Endometrial microvascular endothelial cells (primary cell): ENCODE data around the gene PPP1R7. TPM values are rescaled to one million over a fixed set of nuclear protein-coding genes. Genes with fewer than 3 reads are reported as not detected.

Experiments
- in situ Hi-C: cut with HindIII; loops from 2 replicates; pipeline ENCODE4 v1.10.0; 2017; ENCODE audit warnings: low sequenced_read_pairs, low pct_unique_long_range_greater_than_20kb; ENCODE audit errors: inconsistent ontology term
- total RNA-seq: library from RNA; depleted of rRNA; stranded (reverse); fragments of >200 nt; gene quantifications from one replicate; pipeline ENCODE4 v1.2.3, GENCODE V29; 2015; ENCODE audit errors: inconsistent ontology term

PPP1R7 gene
- total RNA-seq, 1 donor from 2014 or later = 83.4 TPM

DNA sequence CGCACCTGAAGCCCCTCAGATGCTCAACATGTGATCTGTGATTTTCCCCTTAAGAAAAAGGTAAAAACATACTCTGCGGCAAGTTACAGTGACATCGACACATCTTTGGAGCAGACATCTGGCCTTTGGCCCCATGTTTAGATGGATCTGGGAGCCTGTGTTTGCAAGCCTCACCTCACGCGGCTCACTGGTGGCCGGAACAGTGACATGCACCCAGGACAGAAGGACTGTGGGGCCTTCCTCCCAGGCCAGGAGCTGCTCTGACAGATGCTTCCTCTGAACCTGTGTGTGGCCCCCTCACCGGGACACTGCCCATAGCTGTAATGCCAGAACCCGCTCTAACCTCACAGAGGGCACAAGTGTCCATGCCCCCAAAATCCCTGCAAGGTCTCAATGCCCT, 14.1 kb upstream of the PPP1R7 start:
- in situ Hi-C loops = no loop called here

DNA sequence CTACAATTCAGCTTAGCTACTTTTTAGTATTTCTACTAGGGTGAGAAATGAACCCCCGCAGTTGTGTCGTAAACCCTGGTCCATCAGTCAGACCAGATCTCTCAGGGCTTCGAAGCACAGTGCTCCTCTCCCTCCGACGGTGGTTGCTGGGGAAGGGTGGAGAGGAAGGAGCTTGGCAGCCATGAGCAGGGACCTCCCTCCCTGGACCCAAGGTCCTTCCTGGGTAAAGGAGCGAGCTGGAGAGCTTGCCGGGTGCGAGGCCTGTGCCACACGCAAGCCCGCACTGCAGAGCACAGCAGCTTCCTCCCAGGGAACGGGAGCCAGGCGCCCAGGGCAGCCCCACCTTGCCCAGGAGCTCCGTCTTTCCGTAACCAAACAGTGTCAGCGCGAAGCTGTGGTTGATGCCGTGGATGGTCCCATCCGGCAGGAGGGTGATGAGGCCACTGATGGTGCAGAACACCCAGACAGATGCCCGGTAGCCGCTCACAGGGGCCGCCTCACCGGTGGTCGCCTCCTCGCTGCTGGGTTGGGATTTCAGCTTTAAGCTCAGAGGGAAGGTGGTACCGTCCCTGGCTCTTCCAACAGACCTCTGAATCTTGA, 13.5 kb upstream of the PPP1R7 start:
- in situ Hi-C loops = no loop called here

DNA sequence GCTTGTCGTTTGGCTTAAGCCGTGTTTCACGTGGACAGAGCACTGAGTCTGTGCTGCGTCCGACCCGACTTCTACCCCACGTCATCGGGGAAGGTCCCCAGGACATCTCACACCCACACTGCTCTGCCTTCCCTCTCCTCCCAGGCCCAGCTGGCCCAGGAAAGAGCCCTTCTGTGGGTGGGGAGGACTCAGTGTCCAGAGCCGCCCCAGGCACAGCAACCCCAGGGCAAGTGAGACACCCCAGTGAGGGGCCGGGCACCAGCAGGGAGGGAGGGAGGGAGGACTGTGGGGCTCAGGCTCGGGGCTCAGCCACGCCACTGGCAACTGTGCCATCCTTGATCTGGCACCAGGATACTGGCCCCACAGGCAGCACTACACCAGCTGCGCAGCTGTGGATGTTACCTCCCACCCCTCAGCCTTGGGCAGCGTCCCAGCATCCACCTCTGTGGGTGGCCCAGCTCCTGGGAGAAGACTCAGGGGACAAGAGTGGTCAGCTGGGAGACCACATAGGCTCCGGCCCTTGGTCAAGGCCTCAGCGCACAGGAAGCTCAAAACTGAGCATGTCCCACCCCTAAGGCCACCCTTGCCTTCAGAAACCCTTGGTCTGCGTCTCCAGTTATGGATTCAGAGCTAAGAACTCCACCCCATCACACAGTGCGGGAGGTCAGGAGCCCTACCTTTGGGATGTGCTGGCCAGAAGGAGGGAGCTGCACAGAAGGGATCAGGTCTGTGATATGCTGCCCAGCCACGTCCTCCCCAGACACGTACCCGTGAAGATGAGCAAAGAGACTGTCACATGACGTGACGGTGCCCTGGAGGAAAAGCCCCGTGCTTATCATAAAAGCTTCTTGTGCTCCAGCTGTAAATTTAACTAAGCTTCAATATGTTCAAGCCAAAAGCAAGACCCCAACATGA, 12.7 kb upstream of the PPP1R7 start:
- in situ Hi-C loops = no loop called here

DNA sequence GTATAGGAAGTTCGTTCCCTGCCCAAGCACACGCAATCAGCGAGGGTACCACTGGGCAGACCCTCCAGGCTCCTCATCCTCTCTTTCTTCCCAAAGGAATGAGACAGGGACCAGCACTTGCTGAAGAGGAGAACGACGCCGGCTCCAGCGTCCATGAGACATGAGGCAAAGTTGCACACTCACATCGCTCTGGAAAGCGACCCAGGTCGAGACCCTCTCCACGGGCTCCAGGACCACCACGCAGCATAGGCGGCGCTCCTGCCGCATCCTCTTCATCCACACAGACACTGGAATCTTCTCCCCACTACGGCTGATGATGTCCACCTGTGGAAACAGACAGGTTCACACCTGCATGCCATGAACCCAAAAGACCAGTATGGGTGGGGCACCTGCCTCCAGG, 11.8 kb upstream of the PPP1R7 start:
- in situ Hi-C loops = no loop called here

DNA sequence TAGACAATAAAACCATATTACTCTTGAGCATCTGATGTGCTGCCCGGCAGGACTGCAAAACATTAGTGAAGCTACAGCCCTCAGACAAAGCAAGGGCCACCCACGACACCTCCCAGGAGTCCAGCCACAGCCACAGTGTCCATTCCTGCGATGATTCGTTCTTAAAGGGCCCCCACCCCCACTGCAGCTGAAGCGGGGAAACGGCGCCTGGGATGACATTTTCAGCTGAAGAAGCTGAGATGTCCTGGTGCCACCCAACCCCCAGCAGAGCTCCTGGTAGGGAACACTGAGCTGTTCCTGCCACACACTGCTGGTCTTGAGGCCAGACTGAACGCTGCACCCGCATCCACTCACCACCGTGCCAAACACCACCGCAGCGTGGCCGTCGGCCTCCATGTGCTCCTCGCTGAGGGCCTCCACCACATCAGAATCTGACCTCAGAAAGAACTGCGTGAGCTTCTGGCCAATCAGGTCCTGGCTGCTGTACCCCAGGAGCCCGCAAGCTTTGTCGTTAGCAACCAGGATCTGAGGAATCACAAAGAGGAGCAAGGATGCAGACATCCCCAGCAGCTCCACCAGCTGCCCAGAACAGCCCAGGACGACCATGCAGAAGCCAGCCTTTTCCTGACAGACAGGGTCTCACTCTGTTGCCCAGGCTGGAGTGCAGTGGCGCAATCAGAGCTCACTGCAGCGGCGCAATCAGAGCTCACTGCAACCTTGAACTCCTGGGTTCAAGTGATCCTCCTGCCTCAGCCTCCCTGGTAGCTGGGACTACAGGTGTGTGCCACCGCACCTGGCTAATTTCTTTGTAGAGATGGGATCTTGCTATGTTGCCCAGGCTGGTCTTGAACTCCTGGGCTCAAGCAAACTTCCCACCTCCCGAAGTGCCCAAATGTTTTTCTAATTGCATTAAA, 10.5 kb upstream of the PPP1R7 start:
- in situ Hi-C loops = no loop called here

DNA sequence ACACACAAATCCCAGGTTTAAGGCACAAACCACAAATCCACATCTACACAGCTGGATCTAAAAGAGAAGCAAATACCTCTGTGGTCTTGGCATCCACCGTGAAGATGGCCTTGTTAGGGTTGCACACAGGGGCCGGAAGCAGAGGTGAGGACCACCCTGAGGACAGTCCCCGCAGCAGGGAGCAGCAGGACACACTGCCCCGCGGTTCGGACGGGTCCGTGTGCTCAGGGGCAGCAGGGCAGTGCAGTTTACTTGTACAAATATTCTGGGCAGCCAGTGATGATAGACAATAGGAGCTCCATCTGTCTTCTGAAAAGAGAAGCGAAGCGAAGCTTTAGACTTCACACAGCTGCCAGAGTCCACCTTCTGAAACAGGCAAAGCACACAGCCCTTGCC, 9.8 kb upstream of the PPP1R7 start:
- in situ Hi-C loops = no loop called here

DNA sequence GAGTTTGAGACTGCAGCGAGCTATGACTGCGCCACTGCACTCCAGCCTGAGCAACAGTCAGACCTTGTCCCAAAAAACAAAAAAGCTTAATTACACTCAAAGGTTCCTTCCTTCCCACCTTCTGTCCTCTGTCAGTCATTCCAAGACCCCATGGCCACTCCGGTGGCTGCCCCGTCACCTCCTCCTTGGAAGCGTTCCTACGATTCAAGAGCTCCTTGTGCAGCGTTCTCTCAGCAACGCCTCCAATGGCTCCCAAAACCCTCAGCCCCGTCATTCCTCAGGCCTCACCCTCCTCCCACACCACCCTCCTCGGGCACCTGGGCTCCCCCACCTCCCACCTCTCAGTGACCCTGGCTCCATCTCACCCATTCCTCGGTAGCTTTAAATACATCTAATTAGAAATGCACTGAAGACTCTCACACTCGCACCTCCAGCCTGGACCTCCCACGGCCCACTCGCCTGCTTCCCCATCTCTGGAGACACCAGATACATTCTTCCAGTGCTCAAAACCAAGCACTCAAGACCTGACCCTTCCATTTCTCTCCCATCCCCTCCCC, 9.0 kb upstream of the PPP1R7 start:
- in situ Hi-C loops = no loop called here

DNA sequence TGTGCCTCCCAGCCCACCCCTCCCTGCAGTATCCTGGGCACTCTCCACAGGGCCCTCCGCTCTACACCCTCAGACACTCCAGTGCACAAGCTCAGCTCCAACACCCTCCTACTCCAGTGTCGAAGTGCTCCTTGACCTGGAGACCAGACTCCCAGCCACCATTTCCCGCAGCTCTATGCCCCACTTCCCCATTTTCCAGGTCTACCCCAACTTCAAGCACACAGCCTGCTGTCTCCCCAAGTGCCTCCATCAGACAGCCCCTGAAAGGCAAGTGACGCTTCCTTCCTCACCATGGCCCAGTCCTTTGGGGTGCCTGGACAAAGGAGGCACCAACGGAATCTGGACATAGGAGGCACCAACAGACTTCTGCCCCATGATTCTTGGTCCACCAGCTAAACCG, 8.2 kb upstream of the PPP1R7 start:
- in situ Hi-C loops = no loop called here

DNA sequence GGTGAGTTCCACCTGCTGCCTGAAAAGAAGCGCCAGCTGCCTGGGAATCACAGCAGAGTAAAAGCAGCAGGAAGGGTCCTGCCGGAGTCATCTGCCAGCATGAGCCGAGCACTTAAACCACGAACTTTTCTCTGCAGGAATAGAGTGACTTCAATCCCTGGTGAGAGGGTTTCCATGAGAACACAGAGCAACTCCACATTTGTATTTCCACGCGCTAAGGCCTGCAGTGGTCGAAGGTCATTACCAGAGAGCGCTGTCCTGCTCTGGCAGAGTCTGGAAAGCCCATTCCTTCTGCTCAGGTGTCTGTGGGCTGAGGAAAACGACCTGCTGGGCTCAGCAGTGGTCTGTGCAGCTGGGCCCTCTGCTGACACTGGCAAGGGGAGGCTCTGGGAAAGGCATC, 7.7 kb upstream of the PPP1R7 start:
- in situ Hi-C loops = no loop called here

DNA sequence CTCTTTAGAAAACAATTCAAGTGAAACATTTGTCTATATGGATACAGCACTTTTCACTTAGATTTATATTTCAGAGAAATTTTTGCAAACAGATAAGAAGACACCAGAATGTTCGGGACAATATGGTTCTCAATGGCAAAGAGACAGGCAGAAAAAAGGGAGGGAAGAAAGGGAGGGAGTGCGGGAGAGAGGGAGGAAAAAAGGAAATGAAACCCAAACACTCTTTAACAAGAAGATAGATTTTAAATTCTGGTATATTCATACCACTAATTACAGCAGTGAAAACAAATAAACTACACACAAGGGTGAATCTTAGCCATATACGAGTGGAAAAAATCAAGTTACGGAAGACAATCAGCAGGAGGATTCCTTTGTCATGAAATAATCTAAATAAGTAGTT, 4.0 kb upstream of the PPP1R7 start:
- in situ Hi-C loops = no loop called here

DNA sequence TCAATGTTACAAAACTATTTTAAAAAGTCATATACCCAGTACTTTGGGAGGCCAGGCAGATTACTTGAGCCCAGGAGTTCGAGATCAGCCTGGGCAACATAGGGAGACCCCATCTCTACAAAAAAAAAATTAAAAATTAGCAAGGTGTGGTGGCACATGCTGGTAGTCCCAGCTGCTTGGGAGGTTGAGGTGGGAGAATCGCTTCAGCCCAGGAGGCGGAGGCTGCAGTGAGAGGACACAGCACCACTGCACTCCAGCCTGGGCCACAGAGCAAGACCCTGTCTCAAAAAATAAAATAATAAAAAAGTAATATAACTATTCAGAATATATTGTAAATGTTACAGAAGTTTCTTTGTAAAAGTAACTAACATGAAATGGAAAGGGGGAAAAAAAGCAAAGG, 2.9 kb upstream of the PPP1R7 start:
- in situ Hi-C loops = no loop called here

DNA sequence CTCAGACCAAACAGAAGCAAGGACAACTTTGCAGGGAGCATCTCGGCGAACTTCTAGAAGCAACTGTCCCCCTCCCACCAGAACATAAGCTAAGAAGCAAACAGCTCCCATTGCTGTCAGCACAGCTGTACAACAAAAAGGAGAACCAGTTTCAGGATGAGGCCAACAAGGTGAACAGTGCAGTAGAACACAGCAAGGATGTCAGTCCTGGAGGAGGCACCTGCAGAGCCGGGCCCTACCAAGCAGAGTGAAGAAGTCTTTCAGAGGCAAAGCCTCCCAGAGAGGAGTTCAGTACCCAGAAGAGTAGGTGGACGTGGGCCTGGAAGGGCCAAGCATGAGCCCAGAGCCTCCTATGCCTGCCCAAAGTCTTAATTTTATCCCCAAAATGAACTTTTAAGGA, 2.0 kb upstream of the PPP1R7 start:
- in situ Hi-C loops = no loop called here

DNA sequence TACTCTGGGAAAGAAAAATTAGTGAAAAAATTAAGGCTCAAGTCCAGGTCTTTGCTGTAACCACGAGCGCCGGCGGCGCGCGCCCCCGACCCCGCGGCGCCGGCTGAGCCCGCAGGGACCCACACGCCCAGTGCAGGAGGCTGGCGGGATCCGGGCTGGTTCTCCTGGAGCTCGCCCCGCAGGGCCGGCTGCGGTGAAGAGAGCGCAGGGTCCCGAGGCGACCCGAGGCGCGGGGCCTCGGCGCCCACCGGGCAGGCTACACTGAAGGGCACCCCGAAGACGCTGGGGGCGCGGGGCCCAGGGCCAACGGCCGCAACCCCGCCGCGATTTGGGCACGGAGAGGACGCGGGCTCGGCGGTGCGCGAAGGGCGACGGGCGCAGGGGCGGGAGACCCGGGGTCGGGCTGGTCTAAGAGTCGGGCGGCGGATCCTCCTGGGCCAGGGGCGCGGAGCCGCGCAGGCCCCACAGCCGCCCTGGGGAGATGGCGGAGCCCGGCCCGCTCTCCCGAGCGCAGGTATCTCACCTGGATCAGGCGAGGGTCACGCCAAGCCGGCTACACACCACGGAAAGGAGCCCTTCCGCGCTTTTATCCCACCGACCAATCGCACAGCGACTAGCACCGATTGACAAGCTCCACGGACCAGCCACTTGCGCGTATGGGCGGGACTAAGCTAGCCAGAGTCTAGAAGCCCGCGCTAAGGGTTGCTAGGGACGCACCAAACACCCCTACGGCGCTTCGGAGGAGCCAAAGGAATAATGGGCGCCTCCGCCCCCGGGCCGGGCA, 1.2 kb upstream of the PPP1R7 start, which contains the start of gene PASK:
Gene PASK (minus strand): TSS at position 582 of the 784 bp plus-strand sequence. CDS start 6,440 bp downstream, outside the sequence.
- in situ Hi-C loops = no loop called here

DNA sequence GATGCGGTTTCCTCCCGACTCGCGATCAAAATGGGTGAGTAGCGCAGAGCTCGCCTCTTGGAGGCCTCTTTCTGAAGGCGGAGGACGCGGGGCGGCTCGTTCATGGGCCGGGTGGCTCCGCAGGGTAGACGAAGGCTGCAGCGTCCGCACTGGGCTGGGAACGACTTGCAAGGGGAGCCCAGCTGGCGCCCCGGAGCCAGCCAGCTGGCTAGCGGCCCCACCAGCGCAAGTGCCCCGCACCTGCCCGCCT, 667 bp upstream of the PPP1R7 start:
- in situ Hi-C loops = no loop called here

DNA sequence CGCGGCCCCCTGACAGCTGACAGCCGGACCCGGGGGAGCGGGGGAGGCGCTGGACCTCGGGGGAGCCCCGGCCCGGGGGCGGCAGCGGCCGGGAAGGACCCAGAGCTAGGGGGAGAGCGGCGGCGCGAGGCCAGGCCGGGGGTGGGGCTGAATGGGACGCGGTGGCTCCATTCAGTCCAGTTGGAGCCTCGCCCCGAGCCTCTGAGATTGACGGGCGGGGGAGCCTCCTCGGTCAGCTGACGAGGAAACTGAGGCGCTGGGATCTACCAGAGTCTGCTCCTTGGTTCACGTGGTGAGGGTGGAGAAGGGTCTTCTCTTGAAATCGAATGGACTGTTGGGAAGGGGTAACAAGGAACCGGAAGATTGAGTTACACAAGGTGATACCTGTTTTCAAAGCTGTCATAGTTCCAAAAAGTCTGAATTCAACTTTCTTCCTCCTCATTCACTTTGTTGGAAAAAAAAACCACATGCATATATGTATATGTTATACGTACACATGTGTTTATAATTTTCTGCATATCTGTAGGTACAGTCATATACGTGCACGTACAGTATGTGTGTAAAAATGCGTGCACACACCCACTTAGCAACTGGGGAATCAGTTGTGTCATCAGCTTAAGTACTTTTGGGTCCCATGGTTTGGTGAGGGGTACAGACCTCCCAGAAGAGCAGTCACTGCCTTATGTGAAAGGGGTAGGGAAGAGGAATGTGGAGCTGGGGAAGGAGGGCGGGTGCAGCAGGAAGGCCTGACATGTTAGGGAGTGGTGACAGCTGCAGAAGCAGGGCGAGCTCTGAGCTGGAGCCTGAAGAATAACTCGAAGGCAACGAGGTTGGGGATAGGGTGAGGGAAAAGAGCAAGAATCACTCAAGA, 628 bp downstream of the PPP1R7 start:
- in situ Hi-C loops = no loop called here

DNA sequence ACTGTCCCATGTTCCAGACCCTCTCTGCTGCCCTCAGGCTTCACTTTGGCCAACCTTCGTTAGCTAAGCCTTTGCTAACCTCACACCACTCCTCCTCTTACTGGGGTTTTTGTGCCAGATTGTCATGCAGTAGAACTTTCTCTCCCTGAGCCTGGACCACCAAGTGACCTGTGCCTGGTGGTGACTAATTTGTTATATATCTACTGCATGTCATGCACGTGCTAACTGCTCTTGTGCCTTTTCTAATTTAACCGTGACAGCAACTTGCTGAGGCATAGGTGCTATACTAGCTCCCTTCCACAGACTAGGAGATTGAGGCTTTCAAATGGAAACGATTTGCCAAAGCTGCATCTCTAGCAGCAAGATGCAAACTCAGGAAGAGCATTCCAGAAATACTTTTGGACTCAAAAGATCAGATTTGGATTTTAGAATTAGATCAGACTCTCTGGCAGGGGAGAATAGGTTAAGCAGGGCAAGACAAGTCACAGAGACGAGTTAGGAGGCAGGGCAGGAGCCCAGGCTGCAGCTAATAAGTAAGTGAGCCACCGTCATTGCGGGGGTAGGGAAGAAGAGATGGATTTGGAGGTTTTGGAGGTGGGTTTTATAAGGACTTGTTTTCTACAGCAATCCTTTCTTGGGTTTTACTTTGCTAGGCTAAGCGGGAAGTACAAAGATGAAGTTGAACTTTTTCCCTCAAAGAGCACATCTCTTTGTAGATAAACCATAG, 1.8 kb downstream of the PPP1R7 start:
- in situ Hi-C loops = no loop called here

DNA sequence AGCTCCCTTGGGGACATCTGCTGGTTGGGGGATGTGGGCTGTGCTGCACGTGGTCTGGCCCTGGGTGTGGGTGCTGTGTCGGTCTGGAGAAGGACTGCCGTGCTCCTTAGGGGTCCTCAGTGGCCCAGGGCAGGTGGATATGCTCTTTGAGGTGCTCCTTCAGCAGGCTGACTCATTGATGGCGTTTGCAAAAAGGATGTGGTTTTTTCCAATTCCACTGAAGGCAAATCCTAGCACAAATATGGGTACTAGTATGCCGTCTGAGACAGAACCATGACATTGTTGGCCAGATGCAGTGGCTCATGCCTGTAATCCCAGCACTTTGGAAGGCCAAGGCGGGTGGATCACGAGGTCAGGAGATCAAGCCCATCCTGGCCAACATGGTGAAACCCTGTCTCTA, 3.3 kb downstream of the PPP1R7 start:
- in situ Hi-C loops = no loop called here
